HEK293T (cell line): ENCODE measurements around the gene TLE7.

Experiments used
- CTCF ChIA-PET: fragments of 350-600 bp; formaldehyde crosslinking; extraction: SDS; loops from one replicate; lab custom pipeline; 2021; ENCODE audit warnings: antibody characterized with exemption, inconsistent platforms; lab: Yijun Ruan, JAX
- POLR2A ChIA-PET: fragments of 350-600 bp; formaldehyde crosslinking; extraction: SDS; loops from one replicate; lab custom pipeline; 2020; ENCODE audit warnings: antibody characterized with exemption, inconsistent platforms; lab: Yijun Ruan, JAX
- DNase-seq: peaks from one replicate; pipeline ENCODE4 v3.0.0; 2012; ENCODE audit warnings: mixed read lengths; ENCODE audit errors: extremely low spot score
- ARNT ChIP-seq: fragments of 450-650 bp; IDR thresholded peaks from 2 replicates; pipeline ENCODE4 v1.6.1; 2017; ENCODE audit warnings: mild to moderate bottlenecking
- BHLHE40 ChIP-seq: fragments of 450-650 bp; IDR thresholded peaks from 2 replicates; pipeline ENCODE4 v1.6.1; 2016; ENCODE audit warnings: mild to moderate bottlenecking, moderate library complexity, borderline replicate concordance
- CTBP1 ChIP-seq: fragments of 450-650 bp; IDR thresholded peaks from 2 replicates; pipeline ENCODE4 v1.6.1; 2016; ENCODE audit warnings: borderline replicate concordance
- ELF4 ChIP-seq: fragments of 450-650 bp; IDR thresholded peaks from 2 replicates; pipeline ENCODE4 v1.6.1; 2017; ENCODE audit warnings: antibody characterized with exemption
- FOXA1 ChIP-seq: fragments of 450-650 bp; IDR thresholded peaks from 2 replicates; pipeline ENCODE4 v1.6.1; 2016; ENCODE audit warnings: mild to moderate bottlenecking
- FOXK2 ChIP-seq: fragments of 450-650 bp; IDR thresholded peaks from 2 replicates; pipeline ENCODE4 v1.6.1; 2016; ENCODE audit warnings: mild to moderate bottlenecking
- FOXM1 ChIP-seq: fragments of 450-650 bp; IDR thresholded peaks from 2 replicates; pipeline ENCODE4 v1.6.1; 2017; ENCODE audit warnings: mild to moderate bottlenecking, borderline replicate concordance
- HDGF ChIP-seq: fragments of 450-650 bp; IDR thresholded peaks from 2 replicates; pipeline ENCODE4 v1.6.1; 2017; ENCODE audit warnings: antibody characterized with exemption, borderline replicate concordance
- L3MBTL2 ChIP-seq: fragments of 450-650 bp; conservative IDR thresholded peaks from 2 replicates; pipeline ENCODE4 v1.6.1; 2016; ENCODE audit warnings: mild to moderate bottlenecking
- LEF1 ChIP-seq: fragments of 450-650 bp; IDR thresholded peaks from 2 replicates; pipeline ENCODE4 v1.6.1; 2017; ENCODE audit warnings: mild to moderate bottlenecking, borderline replicate concordance
- NFRKB ChIP-seq: fragments of 450-650 bp; IDR thresholded peaks from 2 replicates; pipeline ENCODE4 v1.6.1; 2016; ENCODE audit warnings: mild to moderate bottlenecking, moderate library complexity
- SP1 ChIP-seq: fragments of 450-650 bp; IDR thresholded peaks from 2 replicates; pipeline ENCODE4 v1.6.1; 2017
- SUZ12 ChIP-seq: fragments of 450-650 bp; IDR thresholded peaks from 2 replicates; pipeline ENCODE4 v1.6.1; 2016; ENCODE audit warnings: mild to moderate bottlenecking
- TARDBP ChIP-seq: fragments of 450-650 bp; IDR thresholded peaks from 2 replicates; pipeline ENCODE4 v1.6.1; 2016
- ZNF384 ChIP-seq: fragments of 450-650 bp; IDR thresholded peaks from 2 replicates; pipeline ENCODE4 v1.6.1; 2016
- TF ChIP-seq, protein P1 (sequence below): fragments of 450-650 bp; IDR thresholded peaks from 2 replicates; pipeline ENCODE4 v1.6.1; 2016

The TLE7 gene

DNA sequence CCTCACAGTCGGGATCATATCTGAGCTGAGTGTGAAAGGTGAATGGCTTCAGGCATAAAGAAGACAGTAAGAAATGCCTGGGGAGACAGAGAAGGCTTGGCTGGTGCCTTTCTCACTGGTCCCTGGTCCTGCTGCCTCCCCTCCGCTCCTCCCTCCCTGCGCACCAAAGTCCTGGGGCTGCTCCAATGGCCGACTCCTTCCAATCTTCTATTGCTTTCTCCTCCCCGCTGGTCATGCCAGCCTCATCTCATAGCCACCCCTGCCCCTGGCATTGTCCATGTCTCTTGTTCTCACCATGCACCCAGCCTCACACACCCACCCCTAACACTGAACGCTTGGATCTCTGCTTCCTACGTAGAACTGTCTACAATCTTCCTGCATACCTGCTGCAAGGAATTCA lies 18.0 kb downstream of the TLE7 start:
- TF ChIP-seq TARDBP = no peak
- TF ChIP-seq FOXA1 = no peak
- no peak for DNase-seq
- ChIA-PET POLR2A (no interaction called here), CTCF (interaction anchor here (0.6 to 1.1 kb wide), 3 partner anchors 11 to 141 kb away, joined by 3 to 4 read pairs (median 4); no protein-coding TSS in a partner anchor)

DNA sequence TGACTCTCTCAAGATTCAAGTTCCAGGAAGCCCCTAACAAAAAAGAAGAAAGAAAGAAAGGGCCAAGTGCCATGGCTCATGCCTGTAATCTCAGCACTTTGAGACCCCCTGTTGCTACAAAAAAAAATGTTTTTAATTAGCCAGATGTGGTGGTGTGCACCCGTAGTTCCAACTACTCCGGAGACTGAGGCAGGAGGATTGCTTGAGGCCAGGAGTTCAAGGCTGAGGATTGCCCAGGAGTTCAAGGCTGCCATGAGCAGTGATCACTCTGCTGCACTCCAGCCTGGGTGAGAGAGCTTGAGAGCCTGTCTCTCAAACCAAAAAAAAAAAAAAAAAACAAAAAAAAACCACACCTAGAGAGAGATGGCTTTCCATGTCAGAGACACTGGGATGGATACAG lies 18.8 kb downstream of the TLE7 start:
- DNase-seq = no peak
- ChIA-PET CTCF (interaction anchor here (0.6 kb wide), 2 partner anchors 12 to 142 kb away, joined by 3 to 4 read pairs; no protein-coding TSS in a partner anchor), POLR2A (no interaction called here)
- TF ChIP-seq FOXM1 = no peak
- TF ChIP-seq SUZ12 = no peak
- TF ChIP-seq TARDBP = no peak
- no peak for TF ChIP-seq HDGF
- TF ChIP-seq BHLHE40 = no peak
- no peak for TF ChIP-seq LEF1
- no peak for TF ChIP-seq NFRKB
- TF ChIP-seq ZNF384 = no peak
- no peak for TF ChIP-seq CTBP1
- no peak for TF ChIP-seq ARNT
- no peak for TF ChIP-seq L3MBTL2
- no peak for TF ChIP-seq FOXK2
- TF ChIP-seq, protein P1, sequence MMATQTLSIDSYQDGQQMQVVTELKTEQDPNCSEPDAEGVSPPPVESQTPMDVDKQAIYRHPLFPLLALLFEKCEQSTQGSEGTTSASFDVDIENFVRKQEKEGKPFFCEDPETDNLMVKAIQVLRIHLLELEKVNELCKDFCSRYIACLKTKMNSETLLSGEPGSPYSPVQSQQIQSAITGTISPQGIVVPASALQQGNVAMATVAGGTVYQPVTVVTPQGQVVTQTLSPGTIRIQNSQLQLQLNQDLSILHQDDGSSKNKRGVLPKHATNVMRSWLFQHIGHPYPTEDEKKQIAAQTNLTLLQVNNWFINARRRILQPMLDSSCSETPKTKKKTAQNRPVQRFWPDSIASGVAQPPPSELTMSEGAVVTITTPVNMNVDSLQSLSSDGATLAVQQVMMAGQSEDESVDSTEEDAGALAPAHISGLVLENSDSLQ = no peak
- no peak for TF ChIP-seq ELF4
- TF ChIP-seq SP1 = no peak
- TF ChIP-seq FOXA1 = no peak

DNA sequence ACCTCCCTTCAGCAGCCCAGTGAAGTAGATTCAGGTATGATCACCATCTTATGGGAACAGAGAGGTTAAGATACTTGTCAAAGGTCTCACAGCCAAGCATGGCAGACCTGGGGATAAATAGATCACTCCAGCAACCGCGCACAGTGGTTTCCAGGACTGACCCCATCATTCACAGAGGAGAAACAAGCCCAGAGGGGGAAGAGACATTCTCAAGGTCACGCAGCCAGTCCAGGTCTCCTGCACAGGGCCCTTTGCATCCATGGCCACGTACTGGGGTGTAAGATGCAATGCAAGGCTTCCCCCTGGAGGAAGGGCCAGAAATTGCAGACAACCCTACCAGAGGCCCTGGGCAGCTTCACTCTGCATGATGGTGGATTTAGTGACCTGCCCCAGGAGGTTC lies 19.9 kb downstream of the TLE7 start:
- DNase-seq = peak; percentile 59
- CTCF ChIA-PET = interaction anchor here (1.2 kb wide), 1 partner anchor 10 kb away, joined by 3 read pairs; no protein-coding TSS in a partner anchor
- TF ChIP-seq TARDBP (no peak), HDGF (no peak), NFRKB (no peak), FOXK2 (no peak), ARNT (no peak)
- POLR2A ChIA-PET = no interaction called here

DNA sequence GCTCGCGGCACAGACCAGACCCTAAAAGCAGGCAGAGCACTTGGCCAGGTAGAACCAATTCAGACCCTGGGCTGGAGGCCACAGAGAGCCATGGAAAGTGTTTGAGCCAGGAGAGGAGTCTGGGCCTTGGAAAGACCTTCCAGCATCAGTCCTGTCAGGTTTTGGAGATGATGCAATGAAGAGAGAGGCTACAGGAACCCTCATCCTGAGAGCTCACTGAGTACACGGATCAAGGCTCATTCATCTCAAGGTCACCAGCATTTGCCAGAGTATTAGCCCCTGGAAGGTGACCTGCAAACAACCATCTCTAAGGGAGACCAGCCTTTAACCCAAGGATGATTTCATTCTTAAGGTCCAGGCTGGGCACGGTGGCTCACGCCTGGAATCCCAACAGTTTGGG lies 27.8 kb downstream of the TLE7 start:
- no peak for DNase-seq
- ChIA-PET CTCF (interaction anchor here (2.6 kb wide), 1 partner anchor 86 kb away, joined by 15 read pairs; no protein-coding TSS in a partner anchor), POLR2A (no interaction called here)
- TF ChIP-seq FOXA1 (no peak), FOXM1 (no peak), TARDBP (no peak), HDGF (no peak), LEF1 (no peak), CTBP1 (no peak), SP1 (no peak), BHLHE40 (no peak)
- TF ChIP-seq, protein P1 = no peak

DNA sequence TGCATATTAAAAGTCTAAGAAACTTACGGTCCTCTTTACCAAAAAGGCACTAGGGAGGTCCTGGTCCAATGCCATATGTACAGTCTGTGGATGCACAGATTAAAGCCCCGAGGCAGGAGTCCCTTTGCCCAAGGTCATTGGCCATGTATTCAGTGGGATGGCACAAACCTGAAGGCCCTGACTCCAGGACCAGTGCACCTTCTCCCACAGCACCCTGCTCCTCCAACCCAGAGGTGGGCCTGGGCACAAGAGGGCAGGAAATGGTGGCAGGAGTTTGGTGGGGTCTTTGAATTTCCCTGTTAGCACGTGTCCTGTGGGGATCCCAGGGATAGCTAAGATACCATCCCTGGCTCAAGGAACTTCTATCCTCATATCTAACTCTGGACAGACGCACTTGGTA lies 28.5 kb downstream of the TLE7 start:
- ChIA-PET POLR2A (interaction anchor here (1.0 kb wide), 1 partner anchor 13 kb away, joined by 3 read pairs; no protein-coding TSS in a partner anchor), CTCF (interaction anchor here (0.7 to 2.6 kb wide), 13 partner anchors 10 to 634 kb away, joined by 3 to 15 read pairs (median 4); no protein-coding TSS in a partner anchor)
- TF ChIP-seq LEF1 (no peak), BHLHE40 (no peak), SUZ12 (no peak), TARDBP (no peak), L3MBTL2 (no peak), ZNF384 (no peak)
- DNase-seq = no peak

DNA sequence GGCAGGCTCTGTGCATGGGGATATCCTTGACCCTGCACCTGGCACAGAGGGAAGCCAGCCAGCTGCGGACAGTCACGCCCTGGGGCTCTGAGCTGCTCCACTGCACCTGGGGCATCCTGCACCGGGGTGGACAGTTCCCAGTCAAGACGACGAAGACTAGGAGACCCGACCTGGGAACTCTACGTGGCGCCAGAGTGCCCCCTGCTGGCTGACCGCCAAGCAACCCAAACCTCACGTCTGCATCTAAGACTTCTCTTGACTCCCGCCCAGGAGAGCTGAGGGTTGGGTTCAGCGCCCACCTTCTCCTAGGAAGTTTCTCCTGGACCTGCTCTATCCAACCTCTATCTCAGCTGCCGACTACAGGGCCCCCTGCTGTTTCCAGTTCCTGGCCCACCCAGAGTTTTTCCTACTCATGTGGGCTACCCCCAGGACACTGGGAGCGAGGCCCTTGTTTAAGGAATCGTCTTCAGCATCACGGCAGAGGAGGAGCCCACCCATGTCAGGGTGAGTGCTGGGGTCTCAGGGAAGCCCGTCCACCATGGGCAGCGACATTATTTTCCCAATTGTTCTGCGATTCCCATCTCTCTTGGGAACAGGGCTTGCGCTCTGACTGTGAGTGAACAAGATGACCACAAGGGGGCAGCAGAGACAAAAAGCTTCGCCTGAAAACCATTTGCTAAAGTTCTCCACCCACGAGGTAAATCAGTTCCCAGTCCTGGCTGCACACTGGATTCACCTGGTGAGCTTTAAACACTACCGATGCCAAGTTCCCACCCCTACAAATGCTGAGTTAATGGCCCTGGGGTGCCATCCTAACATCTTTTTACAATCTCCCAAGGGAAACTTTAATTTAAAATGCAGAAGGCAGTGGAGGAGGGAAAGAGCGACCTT lies 29.3 kb downstream of the TLE7 start:
- ChIA-PET POLR2A (interaction anchor here (1.0 kb wide), 1 partner anchor 14 kb away, joined by 3 read pairs; no protein-coding TSS in a partner anchor), CTCF (interaction anchor here (0.6 to 2.6 kb wide), 21 partner anchors 9 to 634 kb away, joined by 3 to 15 read pairs (median 4); no protein-coding TSS in a partner anchor)
- peak; percentile 35 for TF ChIP-seq L3MBTL2
- TF ChIP-seq, protein P1 = no peak
- DNase-seq = peak; percentile 84

DNA sequence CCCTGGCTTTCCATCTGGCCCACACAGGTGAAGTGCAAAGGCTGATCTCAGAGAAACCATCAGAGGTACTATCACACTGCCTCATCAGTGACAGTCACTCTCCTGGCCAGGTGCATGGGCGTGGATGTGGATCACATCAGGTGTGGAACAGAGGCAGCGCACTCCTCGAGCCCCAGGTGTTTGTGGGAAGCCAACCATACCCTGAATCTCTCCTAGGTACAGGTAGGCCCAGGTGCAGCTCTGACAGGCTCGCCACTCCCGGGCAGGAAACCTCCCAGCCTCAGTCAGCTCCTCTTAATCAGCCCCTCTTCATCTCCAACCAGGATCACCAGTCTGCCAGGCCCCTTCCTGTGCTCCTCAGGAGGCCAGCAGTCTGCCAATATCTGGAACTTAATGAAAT lies 31.7 kb downstream of the TLE7 start:
- POLR2A ChIA-PET = no interaction called here
- CTCF ChIA-PET = no interaction called here
- TF ChIP-seq LEF1 (no peak), FOXM1 (no peak), CTBP1 (no peak), TARDBP (no peak), SUZ12 (no peak), HDGF (no peak), SP1 (no peak), L3MBTL2 (no peak), NFRKB (no peak), ELF4 (no peak), FOXK2 (no peak), ARNT (no peak), FOXA1 (no peak), BHLHE40 (no peak), ZNF384 (no peak)
- TF ChIP-seq, protein P1 = no peak
- DNase-seq = no peak
